Gastrocnemius medialis (tissue), 4 donors: ENCODE data around the gene PLEKHG3. TPM values are rescaled to one million over a fixed set of nuclear protein-coding genes. Genes with fewer than 3 reads are reported as not detected.

ENCODE experiments used
- ATAC-seq, 2 donors: fragments of 150-250 bp; one replicate each; pipeline ENCODE4 v1.9.1; 2016
- DNase-seq, 2 donors: peaks; one replicate each; pipeline ENCODE4 v3.0.0-alpha.2; 2019
- H3K27ac ChIP-seq, 4 donors: fragments of 200-600 bp; sonication (generic); 1 replicate in 1 of 4; 2 replicates in 3 of 4; pipeline ENCODE4 v1.5.1; 2016 to 2018; ENCODE audit warnings: mild to moderate bottlenecking in 2 of 4, moderate library complexity in 1 of 4
- H3K27me3 ChIP-seq, 3 donors: fragments of 200-600 bp; sonication (generic) in 2 of 3; 1 replicate in 1 of 3; 2 replicates in 2 of 3; pipeline versions ENCODE4 v1.5.1 to v1.6.0; 2016 to 2019; ENCODE audit warnings: mild to moderate bottlenecking in 1 of 3, moderate library complexity in 1 of 3
- H3K36me3 ChIP-seq, 2 donors: fragments of 200-600 bp; sonication (generic) in 1 of 2; one replicate each; pipeline ENCODE4 v1.5.1; 2017 to 2018
- H3K4me1 ChIP-seq, 2 donors: fragments of 200-600 bp; sonication (generic) in 1 of 2; one replicate each; pipeline ENCODE4 v1.5.1; 2016 to 2017; ENCODE audit warnings: mild to moderate bottlenecking in 2 of 2
- H3K4me3 ChIP-seq, 4 donors: fragments of 200-600 bp; sonication (generic) in 3 of 4; 1 replicate in 1 of 4; 2 replicates in 3 of 4; pipeline ENCODE4 v1.5.1; 2016 to 2019; ENCODE audit warnings: mild to moderate bottlenecking in 2 of 4
- H3K9me3 ChIP-seq, 3 donors: fragments of 200-600 bp; sonication (generic) in 2 of 3; 1 replicate in 1 of 3; 2 replicates in 2 of 3; pipeline ENCODE4 v1.5.1; 2016 to 2019
- POLR2A ChIP-seq, 2 donors: fragments of 450-650 bp; IDR thresholded peaks; one replicate each; pipeline ENCODE4 v1.6.1; 2017; ENCODE audit warnings: antibody characterized with exemption in 2 of 2, mild to moderate bottlenecking in 2 of 2, moderate library complexity in 2 of 2
- in situ Hi-C, 4 donors: fragments of 200-750 bp; cut with MboI; loops; one replicate each; pipeline versions ENCODE4 v1.15.0 to v1.8.0; 2017; ENCODE audit warnings: low sequenced_read_pairs in 4 of 4
- intact Hi-C: fragments of 100-400 bp; cut with DNase I; formaldehyde crosslinking; loops from one replicate; pipeline ENCODE4 v1.15.1; 2023; ENCODE audit warnings: low total_unique reads
- total RNA-seq, 4 donors: library from RNA; depleted of rRNA; stranded (reverse); fragments of >200 nt; gene quantifications; one replicate each; pipeline versions ENCODE4 v1.1.0 to v1.2.3, GENCODE V29; 2016
- TF ChIP-seq, protein P1 (sequence below), 5 experiments: fragments of 450-650 bp in 3 of 5; fragments of 200-600 bp in 2 of 5; sonication (generic) in 2 of 5; IDR thresholded peaks in 4 of 5; conservative IDR thresholded peaks in 1 of 5; 1 replicate in 4 of 5; 2 replicates in 1 of 5; pipeline ENCODE4 v1.5.1; 2016 to 2019; ENCODE audit warnings: antibody characterized with exemption in 5 of 5, mild to moderate bottlenecking in 3 of 5, moderate library complexity in 3 of 5

Gene PLEKHG3
- total RNA-seq, 4 donors from 2014 or later: 8.8 to 18.8 (median 14.5) TPM

DNA sequence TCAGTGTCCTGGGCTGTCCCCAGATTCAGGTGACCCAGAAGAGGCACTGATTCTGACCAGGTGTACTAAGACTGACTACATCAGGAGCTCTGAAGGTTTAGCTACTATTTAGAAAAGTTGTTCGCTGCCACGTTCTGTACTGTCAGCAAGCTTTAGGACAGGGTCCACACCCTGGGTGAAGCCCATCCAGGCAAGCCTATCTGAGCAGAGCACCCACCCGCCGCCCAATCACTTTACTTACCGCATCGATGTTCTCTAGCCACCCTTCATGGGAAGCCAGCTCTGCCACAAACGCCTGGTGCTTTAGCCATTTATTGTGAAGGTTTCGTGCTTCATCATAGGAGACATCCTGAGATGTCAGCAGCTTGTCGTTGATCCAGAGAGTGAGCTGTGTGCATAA is 79.8 kb downstream of the PLEKHG3 start:
- Histone ChIP-seq H3K27ac (peak overlapping the region in 1 of 4 donors; percentile 48), H3K36me3 (peaks cover 0 to 53% of the 10 kb centered on the region in 2 donors), H3K9me3 (no peaks in the 10 kb centered on the region), H3K27me3 (no peaks in the 10 kb centered on the region), H3K4me1 (peaks cover 14 to 20% of the 10 kb centered on the region in 2 donors), H3K4me3 (no peak overlapping the region)
- ATAC-seq (no peak), DNase-seq (no peak)
- intact Hi-C loops (no loop called here), in situ Hi-C loops (no loop called here)
- TF ChIP-seq, protein P1, sequence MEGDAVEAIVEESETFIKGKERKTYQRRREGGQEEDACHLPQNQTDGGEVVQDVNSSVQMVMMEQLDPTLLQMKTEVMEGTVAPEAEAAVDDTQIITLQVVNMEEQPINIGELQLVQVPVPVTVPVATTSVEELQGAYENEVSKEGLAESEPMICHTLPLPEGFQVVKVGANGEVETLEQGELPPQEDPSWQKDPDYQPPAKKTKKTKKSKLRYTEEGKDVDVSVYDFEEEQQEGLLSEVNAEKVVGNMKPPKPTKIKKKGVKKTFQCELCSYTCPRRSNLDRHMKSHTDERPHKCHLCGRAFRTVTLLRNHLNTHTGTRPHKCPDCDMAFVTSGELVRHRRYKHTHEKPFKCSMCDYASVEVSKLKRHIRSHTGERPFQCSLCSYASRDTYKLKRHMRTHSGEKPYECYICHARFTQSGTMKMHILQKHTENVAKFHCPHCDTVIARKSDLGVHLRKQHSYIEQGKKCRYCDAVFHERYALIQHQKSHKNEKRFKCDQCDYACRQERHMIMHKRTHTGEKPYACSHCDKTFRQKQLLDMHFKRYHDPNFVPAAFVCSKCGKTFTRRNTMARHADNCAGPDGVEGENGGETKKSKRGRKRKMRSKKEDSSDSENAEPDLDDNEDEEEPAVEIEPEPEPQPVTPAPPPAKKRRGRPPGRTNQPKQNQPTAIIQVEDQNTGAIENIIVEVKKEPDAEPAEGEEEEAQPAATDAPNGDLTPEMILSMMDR (IDR thresholded peaks at IDR 0.05 in 4 of 5, conservative IDR thresholded peaks at IDR 0.05 in 1 of 5): no peak
- TF ChIP-seq POLR2A (IDR thresholded peaks at IDR 0.05): no peak

DNA sequence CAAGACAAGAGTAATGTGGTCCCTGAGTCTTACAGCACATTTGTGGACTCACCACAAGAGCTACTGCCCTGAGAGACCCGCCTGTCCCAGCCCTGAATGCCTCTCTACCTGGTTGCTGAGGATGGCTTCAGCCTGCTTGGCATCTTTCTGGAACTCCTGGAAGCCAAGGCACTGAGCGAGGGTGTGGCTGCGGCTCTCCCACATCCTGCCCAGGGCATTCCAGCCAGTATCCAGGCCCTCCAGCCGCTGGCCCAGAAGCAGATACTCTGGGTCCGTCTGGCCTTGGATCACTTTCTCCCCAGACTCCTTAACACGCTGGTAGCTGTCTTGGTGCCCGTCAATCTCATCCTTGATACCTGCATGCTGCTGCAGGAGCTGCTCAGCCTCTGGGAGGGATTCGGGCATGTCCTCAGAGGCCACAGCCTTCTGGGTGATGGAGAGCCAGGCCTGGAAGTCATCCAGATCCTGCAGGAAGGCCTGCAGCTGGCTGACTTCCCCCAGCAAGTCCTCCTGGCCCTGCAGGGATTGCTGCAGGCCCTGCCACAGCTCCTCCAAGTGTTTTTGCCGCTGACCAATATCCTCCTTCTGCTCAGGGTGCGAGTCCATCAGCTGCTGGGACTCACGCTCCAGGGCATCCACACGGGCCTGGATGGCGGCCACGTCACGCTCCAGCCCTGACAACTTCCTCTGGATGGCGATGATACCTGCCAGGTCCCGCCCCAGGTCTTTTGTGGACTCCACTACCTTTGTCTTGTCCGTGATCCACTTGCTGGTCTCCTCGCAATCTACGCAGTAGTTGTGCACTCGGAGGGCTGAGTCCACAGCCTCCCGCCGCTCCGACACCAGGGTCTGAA is 82.3 kb downstream of the PLEKHG3 start:
- Histone ChIP-seq H3K36me3 (peaks cover 0 to 63% of the 10 kb centered on the region in 2 donors), H3K4me3 (no peak overlapping the region), H3K4me1 (peaks cover 11 to 28% of the 10 kb centered on the region in 2 donors), H3K27me3 (no peaks in the 10 kb centered on the region), H3K27ac (peak overlapping the region in 1 of 4 donors; percentile 48), H3K9me3 (no peaks in the 10 kb centered on the region)
- in situ Hi-C loops: no loop called here
- DNase-seq (no peak), ATAC-seq (no peak)
- no peak for TF ChIP-seq POLR2A (IDR thresholded peaks at IDR 0.05)
- TF ChIP-seq, protein P1 (IDR thresholded peaks at IDR 0.05 in 4 of 5, conservative IDR thresholded peaks at IDR 0.05 in 1 of 5): no peak
- intact Hi-C loops: no loop called here

DNA sequence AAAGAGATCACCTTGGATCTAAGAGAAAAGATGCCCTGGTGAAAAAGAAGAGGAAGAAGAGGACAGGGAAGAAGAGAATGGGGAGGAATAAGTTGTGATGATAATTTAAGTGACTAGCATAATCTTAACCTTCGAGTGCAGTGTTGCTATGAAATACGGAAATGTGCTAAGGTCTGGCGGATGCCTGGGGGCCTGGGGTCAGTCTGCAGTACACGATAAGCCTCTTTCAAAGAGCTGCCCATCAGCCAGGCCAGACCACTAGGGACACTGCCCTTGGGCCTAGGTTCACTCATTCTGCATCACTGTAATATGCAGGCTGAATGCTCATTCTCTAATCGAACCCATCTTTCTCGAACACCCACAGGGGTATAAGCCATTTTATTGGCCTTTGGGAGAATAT is 83.4 kb downstream of the PLEKHG3 start:
- Histone ChIP-seq H3K27ac (peak overlapping the region in 2 of 4 donors; percentile 15 to 79), H3K27me3 (no peaks in the 10 kb centered on the region), H3K9me3 (no peaks in the 10 kb centered on the region), H3K4me3 (no peak overlapping the region), H3K4me1 (peaks cover 11 to 28% of the 10 kb centered on the region in 2 donors), H3K36me3 (peaks cover 0 to 65% of the 10 kb centered on the region in 2 donors)
- no peak for TF ChIP-seq POLR2A (IDR thresholded peaks at IDR 0.05)
- TF ChIP-seq, protein P1 (IDR thresholded peaks at IDR 0.05 in 4 of 5, conservative IDR thresholded peaks at IDR 0.05 in 1 of 5): no peak
- ATAC-seq (no peak), DNase-seq (no peak)
- in situ Hi-C loops: no loop called here
- intact Hi-C loops: no loop called here

DNA sequence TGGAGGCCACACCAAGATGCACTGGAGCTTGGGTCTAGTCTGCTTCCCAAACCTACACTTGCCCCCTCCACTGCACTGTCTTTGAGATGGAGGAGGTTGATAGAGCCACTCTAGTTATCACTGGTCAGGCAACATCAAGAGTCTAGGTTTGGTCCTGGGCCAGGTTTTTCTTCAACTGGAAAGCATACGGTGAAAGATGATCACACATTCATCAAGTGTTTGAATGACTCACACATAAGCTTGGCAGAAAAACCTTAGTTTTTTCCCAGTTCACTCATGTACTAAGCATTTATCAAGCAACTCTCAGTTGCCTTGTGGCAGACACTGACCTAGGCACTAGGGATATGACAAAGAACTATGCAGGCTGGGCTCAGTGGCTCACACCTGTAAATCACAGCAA is 84.5 kb downstream of the PLEKHG3 start:
- intact Hi-C loops (no loop called here), in situ Hi-C loops (no loop called here)
- peak overlapping the region; percentile 63 to 79 (median 70) for H3K27ac ChIP-seq
- no peaks in the 10 kb centered on the region for H3K9me3 ChIP-seq
- H3K27me3 ChIP-seq: no peaks in the 10 kb centered on the region
- no peak for TF ChIP-seq POLR2A (IDR thresholded peaks at IDR 0.05)
- TF ChIP-seq, protein P1 (IDR thresholded peaks at IDR 0.05 in 4 of 5, conservative IDR thresholded peaks at IDR 0.05 in 1 of 5): no peak
- ATAC-seq: peak; percentile 83 to 95
- peaks cover 11 to 28% of the 10 kb centered on the region in 2 donors for H3K4me1 ChIP-seq
- DNase-seq: peak; percentile 62 to 76
- H3K4me3 ChIP-seq: no peak overlapping the region
- H3K36me3 ChIP-seq: peaks cover 0 to 71% of the 10 kb centered on the region in 2 donors
